ENCODE results near the gene ISCA2. TPM values are rescaled to one million over a fixed set of nuclear protein-coding genes. Genes with fewer than 3 reads are reported as not detected.

The ISCA2 gene, protein sequence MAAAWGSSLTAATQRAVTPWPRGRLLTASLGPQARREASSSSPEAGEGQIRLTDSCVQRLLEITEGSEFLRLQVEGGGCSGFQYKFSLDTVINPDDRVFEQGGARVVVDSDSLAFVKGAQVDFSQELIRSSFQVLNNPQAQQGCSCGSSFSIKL
- 34.9 to 39.5 TPM (median 37.1 TPM) in 5 replicates for total RNA-seq (2022; extraction: Qiagen RNA extraction)

DNA sequence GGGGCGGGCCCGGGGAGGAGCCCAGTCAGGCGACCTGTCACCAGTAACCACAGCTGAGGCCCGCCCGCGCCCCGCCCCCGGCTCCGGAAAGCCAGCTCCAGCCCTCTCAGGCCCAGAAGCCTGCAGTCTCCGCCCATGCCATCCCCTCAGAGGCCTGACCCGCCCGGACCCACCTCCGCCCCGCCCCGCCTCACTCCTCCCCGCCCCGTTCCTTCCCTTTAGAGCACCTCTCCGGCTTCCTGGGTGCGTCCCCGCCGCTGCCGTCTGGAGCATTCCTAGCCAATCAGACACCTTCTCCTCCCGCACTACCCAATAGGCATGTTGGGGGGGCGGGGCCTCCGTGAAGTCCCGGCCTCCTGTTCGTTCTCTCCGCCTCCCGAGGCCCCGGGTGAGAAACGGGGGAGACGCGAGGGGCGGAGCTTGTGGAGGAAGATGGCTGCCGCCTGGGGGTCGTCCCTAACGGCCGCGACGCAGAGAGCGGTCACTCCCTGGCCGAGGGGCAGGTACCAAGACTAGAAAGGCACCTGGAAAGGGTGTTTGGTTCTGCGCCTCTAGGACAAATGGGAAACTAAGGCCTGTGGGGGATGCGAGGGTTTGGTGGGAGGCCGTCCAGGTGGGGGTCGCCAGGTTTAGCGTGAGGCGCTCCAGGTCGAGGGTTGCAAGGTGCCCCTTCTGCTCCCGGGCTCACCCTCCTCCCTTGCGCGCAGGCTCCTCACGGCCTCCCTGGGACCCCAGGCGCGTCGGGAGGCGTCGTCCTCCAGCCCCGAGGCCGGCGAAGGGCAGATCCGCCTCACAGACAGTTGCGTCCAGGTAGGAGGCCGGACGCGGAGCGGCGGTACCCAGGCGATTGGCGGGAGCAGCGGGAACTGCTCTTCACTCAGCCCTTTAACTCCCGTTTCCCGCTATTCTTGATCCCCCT, at the start of gene ISCA2:
ISCA2 (plus strand) TSS at position 423 of the 919 bp plus-strand sequence; CDS start at position 433, 10 bp downstream.

DNA sequence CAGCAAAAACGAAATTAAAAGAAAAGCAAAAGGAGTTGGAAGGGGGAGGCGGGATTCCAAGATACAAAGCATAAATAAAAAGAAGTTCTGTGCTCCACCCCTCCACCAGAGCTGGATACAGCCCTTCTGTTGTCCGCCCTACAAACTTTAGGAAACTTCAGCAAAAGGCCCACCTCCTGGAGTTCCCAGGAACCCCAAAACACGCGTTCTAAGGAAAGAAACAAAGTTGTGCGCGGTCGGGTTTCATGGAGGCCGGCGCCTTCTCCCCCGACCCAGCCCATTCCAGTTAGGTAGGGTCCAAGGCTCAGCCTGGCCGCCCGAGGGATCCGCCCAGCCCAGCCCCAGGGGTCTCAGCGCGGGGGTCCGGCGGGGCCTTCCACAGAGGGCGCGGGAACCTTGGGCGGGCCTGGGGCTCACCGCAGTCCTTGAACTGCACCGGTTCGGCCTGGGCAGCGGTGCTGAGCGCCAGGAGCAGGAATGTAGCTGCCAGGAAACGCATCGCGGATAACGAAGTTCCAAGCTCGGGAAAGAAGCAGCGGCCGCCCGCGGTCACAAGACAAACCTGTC, 706 bp upstream of the ISCA2 start, which contains the start of gene NPC2:
NPC2 (minus strand) TSS at position 530 of the 567 bp plus-strand sequence; CDS start at position 499, 31 bp downstream.

Other genes with a start within 250 kb of the ISCA2 start
- 27.1 to 33.9 TPM (median 31.0 TPM) in 5 replicates for gene ABCD4, start 190.8 kb upstream of the ISCA2 start, total RNA-seq (2022; extraction: Qiagen RNA extraction)
- 0.08 TPM in 1 of 5 replicates, not detected in the others for gene VRTN, start 145.3 kb upstream of the ISCA2 start, total RNA-seq (2022; extraction: Qiagen RNA extraction)
- not detected in 5 replicates for gene SYNDIG1L, start 67.6 kb upstream of the ISCA2 start, total RNA-seq (2022; extraction: Qiagen RNA extraction)
- gene NPC2, start 460 bp upstream of the ISCA2 start, total RNA-seq (2022; extraction: Qiagen RNA extraction), result 221 to 310 TPM (median 247 TPM) in 5 replicates
- 7.4 to 14.0 TPM (median 11.1 TPM) in 5 replicates for gene LTBP2, start 118.5 kb downstream of the ISCA2 start, total RNA-seq (2022; extraction: Qiagen RNA extraction)
- 20.3 to 26.8 TPM (median 23.6 TPM) in 5 replicates for gene AREL1, start 219.3 kb downstream of the ISCA2 start, total RNA-seq (2022; extraction: Qiagen RNA extraction)
- gene FCF1, start 219.4 kb downstream of the ISCA2 start, total RNA-seq (2022; extraction: Qiagen RNA extraction), result 51.2 to 63.9 TPM (median 53.2 TPM) in 5 replicates